HG03196 (cell line): Measurements from ENCODE around the gene FEZ2.

ENCODE experiments used
- ATAC-seq: cut with Tn5 transposase; IDR thresholded peaks from one replicate; pipeline ENCODE4 v1.9.1; 2021; ENCODE audit not compliant: unreplicated experiment

FEZ2 gene

GRCh38 chr2:36534275-36534799 lies 63.6 kb downstream of the FEZ2 start:
- ATAC-seq: no peak

- no peak for ATAC-seq
Measured at GRCh38 chr2:36530983-36531354, 67.0 kb downstream of the FEZ2 start.

DNA sequence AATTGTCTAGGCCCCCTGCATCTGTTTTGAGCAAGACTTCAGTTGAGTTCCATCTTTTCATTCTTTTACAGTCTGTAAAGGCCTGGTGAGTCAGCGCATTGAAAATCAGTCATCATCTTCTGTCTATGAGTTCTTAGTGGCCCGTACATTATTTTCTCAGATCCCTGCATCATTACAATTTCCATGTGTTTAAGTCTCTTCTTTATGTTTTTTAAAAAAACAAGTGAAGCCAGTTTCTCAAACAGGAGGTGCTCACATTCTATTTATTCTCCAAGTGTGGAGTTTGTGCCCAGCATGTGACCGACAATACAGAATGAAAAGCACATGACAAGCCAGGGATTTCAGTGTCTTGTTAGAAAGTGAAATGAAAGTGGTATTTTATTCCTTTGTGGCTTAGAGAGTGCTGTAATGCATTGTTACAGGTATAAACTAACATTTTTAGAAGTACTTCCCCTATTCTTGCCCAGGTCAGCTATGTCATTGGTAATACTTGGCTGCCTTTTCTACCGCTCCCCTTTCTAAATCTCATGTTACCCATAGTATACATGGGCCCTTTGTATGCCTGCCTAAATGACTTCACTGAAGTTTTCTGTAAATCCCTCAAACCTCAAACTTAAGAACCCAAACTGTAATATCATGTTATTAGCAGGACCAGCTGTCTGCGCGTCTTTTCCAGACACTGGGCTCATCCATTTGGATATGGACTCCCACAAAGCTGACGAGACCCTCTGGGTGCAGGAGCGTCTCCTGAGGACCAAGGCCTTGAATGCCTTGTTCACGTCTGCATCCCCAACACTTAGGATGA lies 67.6 kb downstream of the FEZ2 start:
- ATAC-seq: peak; percentile 75

- no peak for ATAC-seq
Measured at GRCh38 chr2:36528766-36529392, 69.1 kb downstream of the FEZ2 start.

DNA sequence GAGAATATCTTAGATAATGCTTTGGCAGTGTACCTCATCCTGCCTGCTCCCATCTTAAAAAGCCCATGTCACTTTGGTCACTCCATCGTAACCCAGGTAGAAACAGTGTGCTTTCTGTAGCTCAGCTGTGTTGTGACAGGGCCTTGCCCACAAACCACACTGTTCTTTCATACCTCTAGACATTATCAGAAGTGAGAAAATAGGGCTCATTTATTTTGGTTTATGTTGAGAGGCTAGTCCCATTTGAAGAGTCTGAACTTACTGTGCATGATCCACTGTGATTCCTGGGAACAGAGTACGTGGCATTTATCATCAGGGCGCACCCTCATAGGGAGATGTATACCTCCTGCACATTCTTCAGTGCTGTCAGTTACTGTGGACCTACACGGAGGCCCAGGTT lies 69.7 kb downstream of the FEZ2 start:
- peak; percentile 70 for ATAC-seq

GRCh38 chr2:36526226-36526625 lies 71.7 kb downstream of the FEZ2 start:
- ATAC-seq: no peak

DNA sequence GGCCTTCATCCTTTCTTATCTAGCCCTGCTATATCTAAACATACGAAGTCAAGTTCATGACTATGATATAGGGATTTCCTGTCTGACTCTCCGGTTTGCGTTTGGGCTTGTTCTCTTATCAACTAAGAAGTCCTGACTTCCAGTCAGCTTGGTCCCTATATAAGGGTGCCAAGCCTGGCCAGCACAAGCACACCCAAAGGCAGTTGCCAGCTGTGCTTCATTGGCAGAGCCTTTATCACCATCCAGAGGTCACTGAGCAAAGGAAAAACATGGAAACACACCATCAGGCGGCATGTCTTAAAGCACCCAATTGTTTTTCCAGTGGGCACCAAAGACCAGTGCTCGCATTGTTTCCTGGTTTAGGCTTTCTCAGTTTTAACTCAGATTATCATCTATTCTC lies 72.7 kb downstream of the FEZ2 start:
- ATAC-seq: no peak

DNA sequence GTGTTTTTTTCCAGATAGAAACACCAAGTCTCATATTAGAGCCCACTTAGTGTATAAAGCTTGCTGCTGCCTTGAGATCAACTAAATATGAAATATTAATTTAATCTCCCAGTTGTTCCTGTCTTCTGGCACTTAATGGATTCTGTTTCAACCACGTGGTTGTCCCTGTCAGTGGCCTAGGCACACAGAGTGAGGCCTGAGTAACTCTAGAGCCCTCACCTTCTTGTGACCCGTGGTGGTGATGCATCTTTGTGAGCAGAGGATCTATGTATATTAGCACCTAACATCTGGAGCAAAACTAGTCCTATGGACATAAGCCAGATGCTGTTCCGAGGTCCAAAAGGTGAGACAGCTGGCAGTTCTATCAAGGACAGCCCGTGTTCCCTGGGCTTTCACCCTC lies 74.8 kb downstream of the FEZ2 start:
- ATAC-seq: no peak

GRCh38 chr2:36520431-36520830 lies 77.5 kb downstream of the FEZ2 start:
- no peak for ATAC-seq

- no peak for ATAC-seq
Measured at GRCh38 chr2:36516136-36516870, 81.7 kb downstream of the FEZ2 start.

DNA sequence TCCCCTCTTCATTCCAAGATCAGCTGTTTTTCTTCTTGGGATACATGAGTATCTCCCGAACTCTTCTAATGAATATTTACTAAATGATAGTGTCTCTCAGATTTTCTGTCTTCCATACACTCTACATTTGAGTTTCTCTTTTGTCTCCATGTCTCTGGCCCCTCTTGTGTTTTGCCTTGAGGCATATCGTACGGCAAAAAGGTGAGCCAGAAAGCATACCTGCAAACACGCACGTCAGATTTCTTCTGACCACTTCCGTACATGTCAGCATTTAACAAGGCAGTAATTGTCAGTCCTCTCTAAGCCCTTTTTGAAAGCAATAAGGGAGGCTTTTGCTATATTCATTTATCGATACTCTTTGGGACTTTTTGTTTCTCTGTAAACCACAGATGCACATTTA lies 82.4 kb downstream of the FEZ2 start:
- no peak for ATAC-seq

- peak; percentile 49 for ATAC-seq
Measured at GRCh38 chr2:36513661-36514060, 84.3 kb downstream of the FEZ2 start.

DNA sequence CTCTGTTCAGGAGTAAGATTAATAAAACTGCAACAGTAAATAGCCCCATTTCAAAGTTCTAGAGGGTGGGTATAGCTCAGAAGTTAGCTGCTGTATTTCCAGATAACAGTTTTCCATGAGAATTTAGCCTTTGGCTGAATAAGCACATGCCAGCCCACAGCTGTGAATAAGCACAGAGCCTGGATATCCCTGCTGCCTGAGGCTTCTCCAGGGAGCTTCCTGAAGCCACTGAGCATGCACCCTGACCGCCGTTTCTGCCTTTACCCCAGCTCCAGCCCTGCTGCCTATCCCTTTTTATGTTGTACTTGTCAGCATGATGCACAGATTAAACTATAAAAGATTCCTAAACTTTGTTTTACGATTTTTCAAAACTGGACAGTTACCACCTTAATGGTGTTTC lies 85.3 kb downstream of the FEZ2 start:
- ATAC-seq: no peak

DNA sequence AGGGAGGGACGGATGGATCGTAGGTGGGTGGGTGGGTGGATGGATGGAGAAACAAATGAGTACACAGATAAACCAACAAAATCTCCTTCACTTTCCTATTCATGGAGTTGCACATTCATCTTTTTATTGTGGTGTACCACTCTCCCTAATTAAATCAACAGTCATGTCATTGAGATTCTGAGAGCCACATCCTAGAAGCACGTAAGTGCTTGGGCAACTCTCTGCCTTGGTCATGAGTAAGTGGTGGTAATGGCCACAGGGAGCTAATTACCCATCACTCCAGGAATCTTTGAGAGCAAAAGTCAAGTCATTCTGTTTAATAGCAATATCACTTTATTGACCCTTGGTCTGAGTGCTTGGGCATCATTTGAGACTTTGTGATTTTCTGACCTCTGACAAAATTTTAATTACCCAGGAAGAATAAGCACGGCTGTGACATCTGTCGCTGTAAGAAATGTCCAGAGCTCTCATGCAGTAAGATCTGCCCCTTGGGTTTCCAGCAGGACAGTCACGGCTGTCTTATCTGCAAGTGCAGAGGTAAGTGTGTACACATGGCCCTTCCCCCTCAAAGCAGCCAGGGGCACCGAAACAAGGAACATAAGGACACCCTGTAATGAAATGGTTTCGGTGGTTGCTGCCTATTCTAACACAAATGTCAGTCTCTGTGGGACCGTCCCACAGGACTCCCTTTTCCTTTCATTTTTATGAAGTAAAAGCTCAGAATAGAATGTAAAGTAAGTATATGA lies 85.9 kb downstream of the FEZ2 start:
- no peak for ATAC-seq

DNA sequence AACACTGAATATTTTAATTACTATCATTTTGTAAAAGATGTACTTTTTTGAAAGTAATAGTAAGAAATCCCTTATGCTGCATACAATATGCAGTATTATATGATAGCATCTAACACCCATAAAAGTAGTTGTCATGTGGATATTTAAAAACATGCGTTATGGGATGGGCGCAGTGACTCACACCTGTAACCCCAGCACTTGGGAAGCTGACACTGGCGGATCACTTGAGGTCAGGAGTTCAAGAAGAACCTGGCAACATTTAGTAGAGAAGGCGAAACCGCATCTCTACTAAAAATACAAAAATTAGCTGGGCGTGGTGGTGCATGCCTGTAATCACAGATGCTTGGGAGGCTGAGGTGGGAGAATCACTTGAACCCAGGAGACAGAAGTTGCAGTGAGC lies 88.9 kb downstream of the FEZ2 start:
- no peak for ATAC-seq

DNA sequence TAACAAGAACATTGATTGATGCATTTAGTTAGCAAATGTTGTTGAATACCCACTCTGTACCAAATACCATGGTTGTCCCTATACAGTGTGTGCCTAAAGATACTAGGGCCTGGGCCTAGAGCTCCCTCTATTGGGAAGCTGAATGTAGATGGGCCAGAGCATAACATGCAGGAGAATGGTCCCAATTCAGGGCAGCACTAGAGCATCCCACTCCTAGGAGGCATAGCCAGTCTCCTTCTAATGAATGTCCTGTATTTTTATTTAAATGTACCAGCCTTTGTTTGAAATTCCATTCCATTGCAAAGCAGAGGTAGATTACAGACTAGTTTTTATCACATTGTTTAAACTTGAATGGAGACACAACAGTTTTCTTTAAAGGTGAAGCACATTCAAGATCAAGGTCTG lies 90.6 kb downstream of the FEZ2 start:
- peak; percentile 87 for ATAC-seq
